GM18508 (cell line): Measurements from ENCODE around the gene PPME1.

ENCODE experiments used
- ATAC-seq: cut with Tn5 transposase; IDR thresholded peaks from one replicate; pipeline ENCODE4 v1.9.1; 2021; ENCODE audit warnings: moderate number of reproducible peaks; ENCODE audit not compliant: insufficient read depth, unreplicated experiment

The PPME1 gene

DNA sequence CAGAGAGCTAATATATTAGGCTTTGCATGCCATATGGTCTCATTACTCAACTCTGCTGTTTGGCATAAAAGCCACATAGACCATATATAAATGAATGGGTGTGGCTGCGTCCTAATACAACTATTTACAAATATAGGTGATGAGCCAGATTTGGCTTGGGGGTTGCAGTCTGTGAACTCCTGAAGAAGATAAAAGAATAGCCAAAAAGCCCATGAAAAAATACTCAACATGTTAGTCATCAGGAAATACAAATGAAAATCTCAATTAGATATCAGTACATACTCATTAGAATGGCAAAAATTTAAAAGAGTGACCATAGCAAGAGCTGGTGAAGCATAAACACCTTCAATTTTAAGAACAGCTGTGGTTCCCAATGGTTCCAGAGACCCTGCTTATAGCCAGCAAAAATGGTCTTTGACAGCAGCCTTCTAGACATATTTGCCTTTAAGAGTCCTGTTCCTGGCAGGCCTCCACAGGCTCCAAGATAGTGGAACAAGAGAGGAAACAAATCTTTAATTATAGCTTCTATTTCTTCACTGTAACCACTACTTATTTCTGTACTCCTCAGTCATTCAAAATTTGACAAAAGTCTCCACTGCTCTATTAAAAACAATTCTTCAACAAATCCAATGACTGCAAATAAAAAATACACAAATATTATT, 16.3 kb upstream of the PPME1 start:
- no peak for ATAC-seq

DNA sequence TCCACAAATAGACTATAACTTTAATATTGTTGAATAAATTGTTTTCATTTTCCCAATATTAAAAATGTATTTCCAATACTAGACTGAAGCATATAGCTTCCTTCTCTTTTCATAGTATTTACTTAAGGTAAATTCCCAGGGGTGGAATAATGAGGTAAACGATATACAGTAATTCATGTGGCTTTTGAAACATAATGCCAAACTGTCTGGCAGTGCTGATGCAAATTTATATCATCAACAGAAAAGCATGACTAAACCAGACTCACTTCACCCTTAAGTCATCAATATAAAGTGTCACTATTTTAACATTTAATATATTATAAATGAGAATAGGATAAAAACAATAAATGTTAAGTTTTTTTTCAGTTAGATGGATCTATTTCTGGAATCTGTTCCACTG, 13.9 kb upstream of the PPME1 start:
- ATAC-seq = no peak

DNA sequence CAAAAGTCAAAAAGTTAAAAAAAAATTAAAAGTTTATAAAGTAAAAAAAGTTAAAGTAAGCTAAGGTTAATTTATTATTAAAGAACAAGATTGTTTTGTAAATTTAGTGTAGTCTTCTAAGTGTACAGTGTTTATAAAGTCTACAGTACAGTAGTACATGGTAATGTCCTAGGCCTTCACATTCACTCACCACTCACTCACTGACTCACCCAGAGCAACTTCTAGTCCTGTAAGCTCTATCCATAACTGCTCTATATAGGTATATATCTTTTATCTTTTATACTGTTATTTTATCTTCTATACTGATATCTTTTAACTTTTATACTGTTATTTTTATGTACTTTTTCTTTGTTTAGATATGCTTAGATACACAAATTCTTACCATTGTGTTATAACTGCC, 11.4 kb upstream of the PPME1 start:
- ATAC-seq = no peak

DNA sequence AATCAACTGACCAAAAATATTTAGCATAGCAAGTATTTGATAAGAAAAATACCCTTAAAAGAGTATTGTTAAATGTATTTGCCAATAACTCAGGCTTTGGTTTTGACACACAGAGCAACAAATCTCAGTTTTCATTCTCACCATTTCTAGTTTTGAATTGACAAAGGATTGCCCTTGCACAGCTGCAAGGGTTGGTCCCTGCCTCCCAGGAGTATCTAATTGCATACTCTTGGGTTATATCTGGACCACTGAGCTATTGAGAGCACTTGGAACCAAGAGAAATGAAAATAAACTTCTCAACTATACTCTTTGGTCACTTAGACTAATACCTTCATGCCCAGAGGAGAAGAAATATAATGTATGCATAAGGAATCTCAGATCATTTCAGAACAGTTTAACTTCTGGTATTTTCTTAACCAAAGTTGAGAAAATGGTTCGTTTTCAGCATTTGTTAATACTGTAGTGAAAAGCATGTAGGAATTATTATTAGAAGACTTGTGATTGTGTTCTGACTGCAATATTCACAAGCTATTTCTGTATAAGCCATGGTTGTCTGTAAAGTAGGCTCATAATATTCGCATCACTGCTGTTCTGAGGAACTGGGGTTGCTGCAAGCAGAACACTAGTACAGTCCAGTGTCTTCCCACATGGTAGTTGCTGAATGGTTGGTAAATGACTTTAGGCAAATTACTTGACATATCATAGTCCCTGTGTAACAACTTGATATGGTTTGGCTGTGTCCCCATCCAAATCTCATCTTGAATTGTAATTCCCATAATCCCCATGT, 8.2 kb upstream of the PPME1 start:
- ATAC-seq = no peak

DNA sequence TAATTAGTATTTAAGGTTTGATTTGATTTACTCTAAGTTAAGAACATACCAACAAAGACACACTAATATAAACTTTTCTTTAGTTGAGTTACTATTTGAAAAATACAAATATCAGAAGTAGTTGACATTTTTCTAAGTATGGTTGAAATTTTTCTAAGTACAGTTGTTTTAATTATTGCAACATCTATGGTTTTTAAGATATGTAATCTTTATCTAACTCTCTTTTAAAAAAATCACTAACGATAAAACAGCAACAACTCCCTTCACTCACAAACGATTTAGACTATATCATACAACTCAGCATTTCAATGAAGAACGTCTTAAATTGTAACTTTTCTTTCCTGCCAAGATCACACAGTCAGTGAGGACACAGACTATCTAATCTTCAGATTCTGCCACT, 2.3 kb upstream of the PPME1 start:
- ATAC-seq = no peak

DNA sequence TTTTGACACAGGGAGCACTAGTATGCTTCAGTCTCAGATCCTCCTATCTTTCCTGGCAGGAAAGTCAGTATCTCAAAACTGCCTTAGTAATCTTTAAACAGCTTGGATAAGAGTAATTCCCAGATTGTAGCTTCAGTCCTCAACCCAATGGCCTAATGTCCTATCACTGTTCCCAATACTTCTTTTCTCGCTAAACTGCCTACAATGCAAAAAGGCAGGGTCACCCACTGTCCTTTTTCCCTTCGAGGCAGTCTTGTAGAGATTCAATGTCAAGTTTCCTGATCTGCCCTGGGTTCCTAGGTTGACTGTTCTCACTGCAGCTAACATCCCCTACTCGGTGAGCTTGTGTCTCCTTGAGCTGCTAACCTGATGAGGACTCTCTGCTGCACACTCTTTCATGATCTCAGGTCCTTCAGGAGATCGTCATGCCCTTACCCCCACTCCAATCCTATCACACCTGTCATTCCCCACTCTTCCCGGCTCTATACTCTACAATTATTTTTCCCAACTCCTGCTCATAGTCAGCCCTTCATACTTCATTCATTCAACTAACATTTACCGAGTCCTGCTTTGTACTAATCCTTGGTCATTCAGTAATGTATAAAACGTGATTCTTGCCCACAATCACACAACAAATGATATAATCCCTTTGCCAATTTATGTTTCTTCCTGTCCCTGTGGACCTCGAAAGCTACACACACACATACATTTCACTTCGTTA, 1.2 kb upstream of the PPME1 start:
- no peak for ATAC-seq

DNA sequence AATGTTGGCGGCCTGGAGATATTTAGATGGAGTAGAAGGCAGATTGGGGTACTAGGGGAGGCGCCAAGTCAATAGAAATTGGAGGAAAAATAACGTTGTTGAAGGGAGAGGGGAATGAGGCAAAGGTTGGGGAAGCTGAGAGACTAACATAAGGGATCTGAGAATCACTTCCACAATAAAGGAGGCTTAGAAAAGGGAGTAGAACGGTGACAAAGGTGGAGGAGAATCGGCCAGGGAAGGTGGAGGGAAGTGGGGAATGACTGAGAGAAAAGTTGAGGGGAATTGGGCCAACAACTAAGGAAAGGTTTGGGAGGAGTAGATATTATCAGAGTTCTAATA, 510 bp downstream of the PPME1 start:
- ATAC-seq = no peak

DNA sequence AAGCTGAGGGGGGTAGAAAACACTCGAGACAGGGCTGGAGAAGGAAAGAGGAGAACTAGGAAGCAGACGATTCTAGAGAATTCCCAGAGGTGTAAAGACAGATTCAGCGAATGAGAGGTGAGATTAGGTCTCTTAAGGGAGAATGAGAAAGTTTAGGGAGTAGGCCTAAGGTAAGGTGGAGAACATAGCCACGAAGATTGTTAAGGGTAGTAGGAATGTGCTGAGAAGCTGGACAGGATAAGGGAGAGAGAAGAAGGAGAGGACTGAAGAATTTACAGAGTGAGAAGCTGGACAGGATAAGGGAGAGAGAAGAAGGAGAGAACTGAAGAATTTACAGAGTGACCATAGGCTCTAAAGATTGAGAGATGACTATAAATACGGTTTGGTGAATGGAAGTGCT, 908 bp downstream of the PPME1 start:
- ATAC-seq = no peak

DNA sequence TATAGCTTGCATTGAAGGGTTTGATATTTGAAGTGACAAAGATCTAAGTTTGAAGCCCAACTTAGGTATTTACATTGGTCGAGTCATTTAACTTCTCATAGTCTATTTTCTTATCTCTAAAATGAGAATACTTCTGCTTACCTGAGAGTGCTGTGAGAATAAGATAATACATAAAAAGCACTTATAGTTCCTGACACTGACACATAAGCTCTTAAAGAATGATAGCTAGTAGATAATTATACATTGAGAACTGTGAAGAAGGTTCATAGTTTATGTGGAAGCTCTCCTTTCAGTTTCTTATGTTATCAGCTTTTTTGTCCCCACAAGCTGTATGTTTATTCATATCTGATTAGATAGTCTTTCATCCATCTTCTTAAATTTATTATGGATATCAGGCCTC, 4.8 kb downstream of the PPME1 start:
- ATAC-seq = no peak

DNA sequence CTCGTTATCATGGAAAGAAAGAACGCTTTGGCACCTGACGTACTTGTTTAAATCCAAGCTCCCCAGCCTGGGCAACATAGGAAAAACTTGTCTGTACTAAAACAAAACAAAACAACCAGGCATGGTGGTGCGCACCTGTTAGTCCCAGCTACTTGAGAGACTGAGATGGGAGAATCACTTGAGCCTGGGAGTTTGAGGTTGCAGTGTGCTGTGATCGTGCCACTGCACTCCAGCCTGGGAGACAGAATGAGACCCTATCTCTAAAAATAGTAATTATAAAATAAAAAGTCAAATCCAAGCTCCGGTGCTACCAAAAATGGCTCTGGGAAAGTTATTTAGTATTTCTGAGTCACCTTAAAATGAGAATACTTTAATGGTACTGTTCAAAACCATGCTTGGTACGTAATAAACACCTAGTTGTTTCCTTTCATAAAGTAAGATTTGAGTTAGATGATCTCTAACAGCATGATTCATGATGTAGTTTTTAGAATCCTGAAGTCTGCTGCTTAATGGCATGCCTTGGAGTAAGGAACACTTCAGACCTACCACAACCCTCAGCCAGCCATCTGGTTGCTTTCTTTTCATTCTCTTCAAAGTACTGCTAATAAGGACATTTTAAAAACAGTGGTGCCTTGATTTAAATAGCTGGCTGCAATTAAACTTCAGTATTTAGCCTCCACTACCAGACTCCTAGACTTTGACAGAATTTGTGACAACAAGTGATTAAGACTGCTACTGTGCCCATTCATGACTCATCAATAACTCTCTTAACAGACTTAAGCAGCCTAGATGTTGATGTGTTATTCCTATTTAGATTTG, 8.4 kb downstream of the PPME1 start:
- ATAC-seq = no peak

DNA sequence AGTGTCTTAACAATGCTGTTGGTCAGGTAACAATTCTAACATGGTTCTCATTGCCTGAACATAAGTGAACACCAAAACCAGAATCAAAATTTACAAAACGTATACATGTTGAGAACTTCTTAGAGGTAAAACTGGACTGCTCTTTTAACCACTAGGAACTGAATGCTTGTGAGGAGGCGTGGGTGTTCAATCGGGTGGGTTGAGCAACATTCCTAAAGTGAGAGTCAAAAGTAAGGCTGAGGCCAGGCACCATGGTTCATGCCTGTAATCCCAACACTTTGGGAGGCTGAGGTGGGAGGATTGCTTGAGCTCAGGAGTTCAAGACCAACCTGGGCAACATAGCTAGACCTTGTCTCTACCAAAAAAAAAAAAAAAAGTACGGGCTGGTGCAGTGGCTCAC, 11.5 kb downstream of the PPME1 start:
- no peak for ATAC-seq

DNA sequence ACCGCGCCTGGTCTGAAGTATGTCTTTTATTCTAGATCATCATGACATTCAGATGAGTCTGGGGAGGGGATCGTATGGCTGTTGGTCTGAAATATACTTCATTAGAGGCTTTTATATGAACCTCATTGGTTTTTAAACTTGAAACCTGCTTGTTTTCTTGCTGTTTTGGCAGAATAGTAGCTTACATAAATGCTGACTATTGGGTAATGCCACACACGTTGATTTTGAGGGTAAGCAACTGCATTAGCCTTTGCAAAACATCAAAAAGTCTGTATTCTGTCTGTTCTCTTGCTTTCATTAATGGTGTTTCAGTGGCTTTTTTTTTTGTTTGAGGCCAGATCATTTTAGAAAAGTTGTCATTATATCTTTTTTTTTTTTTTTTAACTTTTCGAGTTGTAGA, 14.2 kb downstream of the PPME1 start:
- ATAC-seq = no peak

DNA sequence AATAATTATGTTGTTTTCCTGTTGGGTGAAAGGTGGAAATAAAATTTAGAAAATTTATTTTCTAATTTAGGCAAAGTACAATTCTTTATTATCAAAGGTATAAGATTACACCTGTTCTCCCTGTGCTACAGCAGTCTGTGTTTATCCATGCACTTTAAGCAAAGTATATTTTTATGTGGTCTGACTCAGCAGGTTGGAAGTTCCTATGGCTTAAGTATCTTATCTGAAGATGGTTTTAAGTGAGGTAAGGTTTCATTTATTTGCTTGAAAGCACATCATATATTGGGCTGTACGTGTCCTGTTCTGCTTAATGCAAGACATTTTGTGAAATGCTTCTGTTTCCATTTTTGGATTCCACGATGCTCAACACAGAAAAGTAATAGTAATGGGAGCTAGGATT, 14.6 kb downstream of the PPME1 start:
- ATAC-seq = no peak

DNA sequence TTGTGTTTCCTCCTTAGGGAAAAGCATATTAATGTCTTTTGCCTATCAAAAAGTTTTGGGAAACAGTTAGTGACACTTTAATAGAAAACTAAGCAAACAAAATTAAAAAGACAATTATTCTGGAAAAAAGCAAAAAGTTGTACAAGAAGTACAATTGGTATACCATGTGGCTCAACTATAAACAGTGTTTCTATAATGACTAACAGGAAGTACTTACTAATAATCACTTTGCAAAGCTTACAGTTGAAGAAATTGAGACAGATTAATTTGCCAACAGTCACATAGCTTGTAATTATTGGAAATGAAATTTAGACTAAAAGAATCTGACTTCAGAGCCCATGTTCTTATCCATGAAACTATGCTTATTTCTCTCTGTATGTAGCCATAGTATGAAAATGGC, 24.7 kb downstream of the PPME1 start:
- ATAC-seq = no peak

DNA sequence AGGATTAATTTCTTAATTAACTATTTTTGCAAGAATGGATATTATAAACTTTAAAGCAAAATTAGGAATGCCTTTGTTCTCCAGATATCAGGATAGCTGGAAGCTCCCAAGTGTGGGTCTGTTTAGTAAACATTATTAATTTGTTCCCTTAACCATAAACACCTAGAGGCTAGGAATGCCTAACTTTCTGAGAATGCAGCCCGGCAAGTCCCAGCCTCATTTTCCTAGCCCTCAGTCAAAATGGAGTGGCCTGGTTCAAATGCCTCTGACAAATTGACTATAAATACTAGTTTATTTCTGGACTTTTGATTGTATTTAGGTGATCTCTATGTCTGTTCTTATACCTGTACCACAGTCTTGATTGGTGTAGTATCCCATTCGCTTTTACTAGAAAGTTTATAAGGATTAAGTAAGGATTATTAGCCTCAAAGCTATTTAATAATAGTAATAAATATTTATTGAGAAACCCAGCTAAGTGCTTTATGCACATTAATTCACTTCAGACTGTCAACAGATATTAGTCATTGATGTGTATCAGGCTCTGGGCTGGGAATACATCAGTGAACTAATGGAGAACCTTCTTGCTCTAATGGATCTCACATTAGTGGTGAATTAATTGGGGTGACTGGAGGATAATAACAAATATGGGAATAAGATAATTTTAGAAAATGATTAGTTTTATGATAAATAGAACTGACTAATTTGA, 25.8 kb downstream of the PPME1 start:
- no peak for ATAC-seq

DNA sequence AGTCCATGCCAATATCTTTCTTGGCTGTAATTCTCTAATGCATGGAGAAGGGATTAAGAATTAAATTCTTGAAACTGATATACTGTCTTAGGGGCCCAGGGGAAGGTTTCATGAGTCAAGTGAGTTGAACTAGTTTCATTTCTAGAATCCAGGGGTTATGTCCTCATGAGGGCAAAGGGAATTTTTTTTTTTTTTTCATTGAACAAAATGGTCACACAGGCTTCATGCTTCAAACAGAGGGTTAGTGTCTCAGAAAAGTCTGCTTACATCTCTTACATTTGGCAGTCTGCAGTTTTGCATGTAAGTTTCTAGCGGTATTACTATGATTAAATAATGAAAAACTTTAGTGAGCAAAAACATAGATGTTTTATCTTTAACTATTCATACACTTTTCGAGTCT, 32.9 kb downstream of the PPME1 start:
- ATAC-seq = no peak

DNA sequence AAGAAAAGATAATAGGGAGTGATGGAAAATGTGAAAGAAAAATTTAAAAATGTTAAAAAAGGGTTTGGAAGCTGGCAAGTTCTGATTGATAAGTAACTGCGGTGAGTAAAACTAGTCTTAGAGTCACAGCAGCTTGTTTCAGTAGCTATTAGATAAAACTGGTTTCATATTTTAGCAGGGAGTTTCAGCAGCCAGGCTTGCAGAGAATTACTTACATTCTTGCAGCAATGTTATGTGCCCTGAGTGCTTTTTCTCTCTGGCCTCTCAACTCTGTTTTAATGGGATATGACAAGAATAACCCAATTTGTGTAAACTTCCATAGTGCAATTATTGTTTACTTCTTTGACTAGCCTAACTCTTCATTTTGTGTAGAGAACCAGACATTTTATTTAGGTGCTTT, 33.6 kb downstream of the PPME1 start:
- no peak for ATAC-seq

DNA sequence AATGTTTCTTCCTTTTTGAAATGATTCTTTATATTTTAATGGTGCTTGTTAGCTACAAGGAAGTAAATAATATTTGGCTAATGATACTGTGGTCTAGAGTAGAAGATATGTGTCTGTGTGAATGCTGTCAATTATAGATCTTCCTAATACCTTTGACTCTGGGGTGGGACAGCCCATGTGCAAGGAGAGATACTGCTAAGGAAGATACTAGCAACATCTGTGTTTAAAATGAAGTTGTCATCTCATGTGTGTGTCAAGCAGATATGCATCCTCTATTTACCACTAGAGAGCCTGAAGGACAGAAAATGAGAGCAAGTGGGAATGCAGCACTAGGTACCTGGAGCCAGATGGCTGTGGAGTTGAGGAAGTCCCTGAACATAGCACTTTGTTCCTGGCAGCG, 34.1 kb downstream of the PPME1 start:
- no peak for ATAC-seq

DNA sequence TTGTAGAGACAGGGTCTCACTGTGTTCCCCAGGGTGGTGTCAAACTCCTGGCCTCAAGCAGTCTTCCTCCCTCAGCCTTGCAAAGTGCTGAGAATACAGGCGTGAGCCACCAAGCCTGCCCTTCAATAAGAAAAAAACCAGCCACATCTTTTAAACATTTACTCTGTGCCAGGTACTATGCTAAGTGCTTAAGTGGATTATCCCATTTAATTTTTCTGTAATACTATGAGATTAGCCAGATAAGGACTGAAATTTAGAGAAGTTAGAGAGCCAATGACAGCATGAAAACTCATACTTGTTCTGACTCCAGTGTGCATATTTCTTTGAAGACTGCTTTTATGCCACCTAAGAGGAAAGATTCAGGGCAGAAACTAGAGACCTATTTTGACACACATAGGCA, 35.7 kb downstream of the PPME1 start:
- ATAC-seq = no peak

DNA sequence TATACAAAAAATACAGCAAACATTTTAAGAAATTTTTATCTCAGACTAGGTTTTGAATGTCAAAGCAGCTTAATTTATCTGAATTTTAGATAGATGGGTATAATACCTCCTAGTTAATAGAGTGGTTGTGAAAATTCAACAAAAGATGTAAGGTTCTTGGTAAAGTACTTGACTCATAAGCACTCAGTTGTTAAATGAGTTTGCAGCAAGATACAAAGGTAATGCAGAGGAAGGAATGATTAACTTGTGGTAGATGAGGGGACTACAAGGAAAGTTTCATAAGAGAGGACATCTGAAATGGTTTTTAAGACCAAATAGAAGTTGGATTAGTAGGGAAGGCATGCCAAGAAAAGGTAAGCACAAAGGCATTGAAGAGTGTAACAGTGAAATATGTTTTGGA, 37.4 kb downstream of the PPME1 start:
- no peak for ATAC-seq
